Adrenal gland (tissue), 12 donors: Measurements from ENCODE around the gene GATAD2B. TPM values are rescaled to one million over a fixed set of nuclear protein-coding genes. Genes with fewer than 3 reads are reported as not detected.
A peak's percentile ranks its signal among the peaks of the same experiment; 100 is the strongest.
"Not testable (repeated sequence)": the region's sequence is repeated elsewhere in the genome, so short reads cannot be mapped to it uniquely, and the experiment has no call there.

Experiments used
- DNase-seq, 7 donors: peaks; one replicate each; pipeline ENCODE4 v3.0.0-alpha.2; 2019 to 2020
- H3K27ac ChIP-seq, 5 donors: fragments of 200-600 bp; sonication (generic) in 4 of 5; 1 replicate in 3 of 5; 2 replicates in 2 of 5; pipeline versions ENCODE4 v1.5.1 to v1.8.0; 2016 to 2020; ENCODE audit warnings: mild to moderate bottlenecking in 1 of 5
- H3K27me3 ChIP-seq: fragments of 200-600 bp; 2 replicates; pipeline ENCODE4 v1.8.0; 2021
- H3K36me3 ChIP-seq, 2 donors: fragments of 200-600 bp; replicated peaks in 1 of 2; 1 replicate in 1 of 2; 2 replicates in 1 of 2; pipeline versions ENCODE4 v1.5.1 to v1.8.0; 2018 to 2022
- H3K4me1 ChIP-seq, 2 donors: fragments of 200-600 bp; replicated peaks in 1 of 2; 1 replicate in 1 of 2; 2 replicates in 1 of 2; pipeline versions ENCODE4 v1.5.1 to v1.8.0; 2018 to 2021
- H3K4me3 ChIP-seq, 4 donors: fragments of 200-600 bp; sonication (generic) in 3 of 4; one replicate each; pipeline ENCODE4 v1.5.1; 2016 to 2018
- H3K9me3 ChIP-seq, 3 donors: fragments of 200-600 bp; sonication (generic) in 1 of 3; replicated peaks in 1 of 3; 1 replicate in 2 of 3; 2 replicates in 1 of 3; pipeline versions ENCODE4 v1.5.1 to v1.8.0; 2016 to 2021
- POLR2A ChIP-seq, 2 donors: fragments of 450-650 bp; IDR thresholded peaks; one replicate each; pipeline ENCODE4 v1.6.1; 2017; ENCODE audit warnings: antibody characterized with exemption in 2 of 2, mild to moderate bottlenecking in 2 of 2, moderate library complexity in 1 of 2
- WGBS, 4 donors: extraction: QIAGEN DNeasy Blood & Tissue Kit in 2 of 4; methylation state at CpG; one replicate each; pipeline versions ENCODE4 v1.1.5 to v1.1.7; 2013 to 2017; 5-methylcytosine and 5-hydroxymethylcytosine counted together
- intact Hi-C, 2 donors: fragments of 100-400 bp; cut with DNase I; formaldehyde crosslinking; loops; one replicate each; pipeline versions ENCODE4 v1.14.1 to v1.15.0; 2022 to 2023
- polyA plus RNA-seq, 3 donors: library from polyadenylated mRNA; stranded (reverse); fragments of 200-250 nt in 2 of 3; fragments of 350-450 nt in 1 of 3; fragmentation: Illumina TruSeq in 1 of 3; extraction: RNeasy Lipid Tissue Mini Kit (QIAGEN cat#74804) in 1 of 3; gene quantifications; one replicate each; pipeline ENCODE4 v1.2.3, GENCODE V29; 2013 to 2014
- total RNA-seq, 9 donors: library from RNA; depleted of rRNA in 4 of 9; stranded (reverse); fragments of >200 nt in 4 of 9; fragments of 120-200 nt in 1 of 9; fragmentation: NEBNext Ultra II Directional in 1 of 9; extraction: Animal tissue kit (Norgen Biotek cat#: 25700) in 1 of 9; gene quantifications; one replicate each; pipeline versions ENCODE4 v1.1.0 to v1.2.4, GENCODE V29; 2013 to 2023
- TF ChIP-seq, protein P1 (sequence below), 6 experiments: fragments of 450-650 bp in 4 of 6; fragments of 200-600 bp in 2 of 6; sonication (generic) in 1 of 6; IDR thresholded peaks; 1 replicate in 5 of 6; 2 replicates in 1 of 6; pipeline versions ENCODE4 v1.5.1 to v1.8.0; 2016 to 2021; ENCODE audit warnings: antibody characterized with exemption in 6 of 6, mild to moderate bottlenecking in 2 of 6, moderate library complexity in 1 of 6
- donor health status: healthy with polysubstance abuse.
- donor health status: Bipolar disorder and iron deficiency.
- donor health status: DM: yes; HTN: yes; CAD: no.
- donor health status: DM: no; HTN: no; CAD: no.
- donor health status: DM: no; HTN: no; CAD: no.
- donor health status: DM: yes; HTN: yes; CAD: no.

The GATAD2B gene
- total and polyA plus RNA-seq, 12 donors: 3.0 to 43.3 (median 16.6) TPM

DNA sequence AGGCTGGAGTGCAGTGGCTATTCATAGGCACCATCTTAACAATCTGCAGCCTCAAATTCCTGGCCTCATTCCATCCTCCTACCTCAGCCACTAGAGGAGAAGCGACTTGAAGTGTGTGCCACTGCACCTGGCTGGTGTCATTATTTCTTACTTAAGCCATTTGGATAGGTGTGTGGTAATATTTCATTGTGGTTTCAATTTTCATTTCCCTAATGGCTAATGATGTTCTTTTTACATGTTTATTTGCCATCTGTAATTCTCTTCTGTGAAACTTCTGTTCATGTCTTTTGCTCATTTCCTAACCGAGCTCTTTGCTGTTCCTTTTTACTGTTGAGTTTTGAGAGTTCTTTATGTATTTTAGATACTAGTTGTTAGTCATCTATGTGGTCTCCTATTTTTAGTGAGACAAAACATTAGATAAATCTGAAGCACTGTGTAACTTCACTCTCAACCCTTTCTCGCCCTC, 80.7 kb downstream of the GATAD2B start:
- H3K27ac ChIP-seq: peak overlapping the region in 1 of 5 donors; percentile 47
- H3K4me3 ChIP-seq: no peak overlapping the region
- no peak for TF ChIP-seq POLR2A (IDR thresholded peaks at IDR 0.05)
- TF ChIP-seq, protein P1, sequence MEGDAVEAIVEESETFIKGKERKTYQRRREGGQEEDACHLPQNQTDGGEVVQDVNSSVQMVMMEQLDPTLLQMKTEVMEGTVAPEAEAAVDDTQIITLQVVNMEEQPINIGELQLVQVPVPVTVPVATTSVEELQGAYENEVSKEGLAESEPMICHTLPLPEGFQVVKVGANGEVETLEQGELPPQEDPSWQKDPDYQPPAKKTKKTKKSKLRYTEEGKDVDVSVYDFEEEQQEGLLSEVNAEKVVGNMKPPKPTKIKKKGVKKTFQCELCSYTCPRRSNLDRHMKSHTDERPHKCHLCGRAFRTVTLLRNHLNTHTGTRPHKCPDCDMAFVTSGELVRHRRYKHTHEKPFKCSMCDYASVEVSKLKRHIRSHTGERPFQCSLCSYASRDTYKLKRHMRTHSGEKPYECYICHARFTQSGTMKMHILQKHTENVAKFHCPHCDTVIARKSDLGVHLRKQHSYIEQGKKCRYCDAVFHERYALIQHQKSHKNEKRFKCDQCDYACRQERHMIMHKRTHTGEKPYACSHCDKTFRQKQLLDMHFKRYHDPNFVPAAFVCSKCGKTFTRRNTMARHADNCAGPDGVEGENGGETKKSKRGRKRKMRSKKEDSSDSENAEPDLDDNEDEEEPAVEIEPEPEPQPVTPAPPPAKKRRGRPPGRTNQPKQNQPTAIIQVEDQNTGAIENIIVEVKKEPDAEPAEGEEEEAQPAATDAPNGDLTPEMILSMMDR (IDR thresholded peaks at IDR 0.05): no peak
- peak in 1 of 7 donors; percentile 23 for DNase-seq
- H3K27me3 ChIP-seq: no peaks in the 10 kb centered on the region
- WGBS, 4 donors: 68 to 90% (median 84%) methylated on average over 3 of the region's 3 CpGs
- intact Hi-C loops: no loop called here
- no peaks in the 10 kb centered on the region for H3K9me3 ChIP-seq
- no peaks in the 10 kb centered on the region for H3K36me3 ChIP-seq
- H3K4me1 ChIP-seq: peaks cover 0 to 5% of the 10 kb centered on the region in 2 donors

- no peaks in the 10 kb centered on the region for H3K27me3 ChIP-seq
- peak overlapping the region in 2 of 5 donors; percentile 9 to 47 for H3K27ac ChIP-seq
- intact Hi-C loops: no loop called here
- H3K36me3 ChIP-seq: no peaks in the 10 kb centered on the region
- no peak overlapping the region for H3K4me3 ChIP-seq
- H3K4me1 ChIP-seq: peaks cover 0 to 5% of the 10 kb centered on the region in 2 donors
- 57 to 76% (median 67%) methylated on average over 3 of the region's 3 CpGs for WGBS, 4 donors
- TF ChIP-seq, protein P1 (IDR thresholded peaks at IDR 0.05): no peak
- no peak for TF ChIP-seq POLR2A (IDR thresholded peaks at IDR 0.05)
- H3K9me3 ChIP-seq: no peaks in the 10 kb centered on the region
- DNase-seq: no peak
Observed at GRCh38 chr1:153841463-153841994, 81.2 kb downstream of the GATAD2B start.

- DNase-seq: peak in 2 of 7 donors; percentile 21 to 50
- intact Hi-C loops, H3K27me3 ChIP-seq, H3K36me3 ChIP-seq, H3K4me1 ChIP-seq, H3K4me3 ChIP-seq, H3K27ac ChIP-seq, H3K9me3 ChIP-seq: not testable (repeated sequence)
- 82 to 91% (median 85%) methylated on average over 13 to 14 of the region's 14 CpGs for WGBS, 4 donors
Observed at GRCh38 chr1:153840774-153841173, 82.0 kb downstream of the GATAD2B start.

DNA sequence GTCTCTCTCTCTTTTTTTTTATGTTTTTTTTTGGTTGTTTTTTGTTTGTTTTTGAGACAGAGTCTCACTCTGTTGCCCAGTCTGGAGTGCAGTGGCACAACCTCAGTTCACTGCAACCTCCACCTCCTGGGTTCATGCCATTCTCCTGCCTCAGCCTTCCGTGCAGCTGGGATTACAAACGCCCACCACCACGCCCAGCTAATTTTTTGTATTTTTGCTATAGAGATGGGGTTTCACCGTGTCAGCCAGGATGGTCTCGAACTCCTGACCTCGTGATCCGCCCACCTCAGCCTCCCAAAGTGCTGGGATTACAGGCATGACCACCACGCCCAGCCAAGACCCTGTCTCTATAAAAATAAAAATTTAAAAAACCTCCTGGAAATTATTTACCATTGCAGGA, 88.8 kb downstream of the GATAD2B start:
- H3K9me3 ChIP-seq, H3K4me3 ChIP-seq, DNase-seq, H3K27ac ChIP-seq, H3K27me3 ChIP-seq, intact Hi-C loops, H3K4me1 ChIP-seq, H3K36me3 ChIP-seq: not testable (repeated sequence)
- WGBS, 4 donors: 95 to 97% (median 96%) methylated on average over 8 of the region's 8 CpGs

- 81 to 91% (median 88%) methylated on average over 3 of the region's 3 CpGs for WGBS, 4 donors
- no peaks in the 10 kb centered on the region for H3K27me3 ChIP-seq
- intact Hi-C loops: no loop called here
Observed at GRCh38 chr1:153833171-153833570, 89.6 kb downstream of the GATAD2B start.

More at GRCh38 chr1:153833171-153833570, 89.6 kb downstream of the GATAD2B start:
- Histone ChIP-seq H3K4me1 (no peaks in the 10 kb centered on the region), H3K4me3 (no peak overlapping the region), H3K27ac (no peak overlapping the region), H3K9me3 (no peaks in the 10 kb centered on the region), H3K36me3 (no peaks in the 10 kb centered on the region)
- TF ChIP-seq, protein P1 (IDR thresholded peaks at IDR 0.05): no peak
- no peak for TF ChIP-seq POLR2A (IDR thresholded peaks at IDR 0.05)
- DNase-seq: peak in 1 of 7 donors; percentile 10
